ENCODE measurements around the gene PP2D1. TPM values are rescaled to one million over a fixed set of nuclear protein-coding genes. Genes with fewer than 3 reads are reported as not detected.
"Not testable (repeated sequence)": the region's sequence is repeated elsewhere in the genome, so short reads cannot be mapped to it uniquely, and the experiment has no call there.

Gene PP2D1
- total RNA-seq, 2 donors from 2014 or later = not detected

- Histone ChIP-seq H3K4me1 (peaks cover 26% of the 10 kb centered on the region), H3K36me3 (no peaks in the 10 kb centered on the region), H3K9ac (ENCODE audit: low read depth in 2 of 2, low read length in 2 of 2) (no peak overlapping the region), H3K27me3 (no peaks in the 10 kb centered on the region), H3K4me3 (no peak overlapping the region), H3K9me3 (no peaks in the 10 kb centered on the region), H3K27ac (no peak overlapping the region)
- DNase-seq = no peak
- intact Hi-C loops (cut with DNase I) = no loop called here
- no peak for TF ChIP-seq CTCF (IDR thresholded peaks at IDR 0.05)
Observed at GRCh38 chr3:20051123-20051806, 39.2 kb upstream of the PP2D1 start.

GRCh38 chr3:20047976-20048883, 36.2 kb upstream of the PP2D1 start:
- no peak for DNase-seq
- intact Hi-C loops (cut with DNase I) = loop anchor here (5.0 kb wide), 1 partner anchor 139 kb away; the partner anchor contains the start of gene SGO1
- Histone ChIP-seq H3K36me3 (no peaks in the 10 kb centered on the region), H3K4me3 (no peak overlapping the region), H3K27me3 (no peaks in the 10 kb centered on the region), H3K9me3 (no peaks in the 10 kb centered on the region), H3K9ac (ENCODE audit: low read depth in 2 of 2, low read length in 2 of 2) (no peak overlapping the region), H3K4me1 (peaks cover 14% of the 10 kb centered on the region), H3K27ac (peak overlapping the region; percentile 1)
- TF ChIP-seq CTCF (IDR thresholded peaks at IDR 0.05) = no peak

- intact Hi-C loops (cut with DNase I) = loop anchor here (5.0 kb wide), 1 partner anchor 140 kb away; the partner anchor contains the start of gene SGO1
- peaks cover 22% of the 10 kb centered on the region for H3K4me1 ChIP-seq
Observed at GRCh38 chr3:20047341-20047779, 35.3 kb upstream of the PP2D1 start.

GRCh38 chr3:20046556-20046955, 34.5 kb upstream of the PP2D1 start:
- TF ChIP-seq CTCF (IDR thresholded peaks at IDR 0.05) = no peak
- H3K9me3 ChIP-seq = no peaks in the 10 kb centered on the region
- peaks cover 22% of the 10 kb centered on the region for H3K4me1 ChIP-seq

More at GRCh38 chr3:20047341-20047779, 35.3 kb upstream of the PP2D1 start:
- no peaks in the 10 kb centered on the region for H3K27me3 ChIP-seq
- no peak overlapping the region for H3K9ac ChIP-seq (ENCODE audit: low read depth in 2 of 2, low read length in 2 of 2)
- H3K4me3 ChIP-seq = no peak overlapping the region
- H3K9me3 ChIP-seq = no peaks in the 10 kb centered on the region
- no peak for DNase-seq
- H3K36me3 ChIP-seq = no peaks in the 10 kb centered on the region
- TF ChIP-seq CTCF (IDR thresholded peaks at IDR 0.05) = no peak
- H3K27ac ChIP-seq = no peak overlapping the region

GRCh38 chr3:20045141-20045540, 33.1 kb upstream of the PP2D1 start:
- not testable (repeated sequence) for H3K27ac ChIP-seq; H3K9ac ChIP-seq (ENCODE audit: low read depth in 2 of 2, low read length in 2 of 2); H3K27me3 ChIP-seq; H3K36me3 ChIP-seq; H3K9me3 ChIP-seq; H3K4me3 ChIP-seq; DNase-seq
- H3K4me1 ChIP-seq = peaks cover 22% of the 10 kb centered on the region
- intact Hi-C loops (cut with DNase I) = loop anchor here (5.0 kb wide), 1 partner anchor 142 kb away; the partner anchor contains the start of gene SGO1

More at GRCh38 chr3:20046556-20046955, 34.5 kb upstream of the PP2D1 start:
- Histone ChIP-seq H3K36me3 (no peaks in the 10 kb centered on the region), H3K27ac (no peak overlapping the region), H3K27me3 (no peaks in the 10 kb centered on the region), H3K9ac (ENCODE audit: low read depth in 2 of 2, low read length in 2 of 2) (no peak overlapping the region), H3K4me3 (no peak overlapping the region)
- DNase-seq = no peak
- intact Hi-C loops (cut with DNase I) = loop anchor here (5.0 kb wide), 1 partner anchor 141 kb away; the partner anchor contains the start of gene SGO1
